ENCODE data around the gene CYP2S1.

Gene CYP2S1

GRCh38 chr19:41217741-41218140 is 24.7 kb downstream of the CYP2S1 start:
- H3K27ac ChIP-seq (replicated peaks): no peak overlapping the region
- TF ChIP-seq SPI1 (IDR thresholded peaks at IDR 0.05; ENCODE audit: borderline replicate concordance, low read depth) (no peak), REST (IDR thresholded peaks at IDR 0.05; ENCODE audit: insufficient replicate concordance, low read depth) (no peak), CTCF (IDR thresholded peaks at IDR 0.05; ENCODE audit: insufficient read depth, low read length) (no peak), GABPA (IDR thresholded peaks at IDR 0.05; ENCODE audit: low read depth) (no peak), POLR2AphosphoS5 (IDR thresholded peaks at IDR 0.05; ENCODE audit: low read depth) (no peak)
- DNase-seq (ENCODE audit: low read depth in 1 of 2, low spot score in 1 of 2): no peak

GRCh38 chr19:41218249-41218614 is 25.2 kb downstream of the CYP2S1 start:
- no peak for DNase-seq (ENCODE audit: low read depth in 1 of 2, low spot score in 1 of 2)
- Histone ChIP-seq H3K27ac (replicated peaks) (no peak overlapping the region), H3K4me3 (replicated peaks; ENCODE audit: insufficient read depth, low read length) (no peak overlapping the region), H3K27me3 (ENCODE audit: insufficient read depth, poor library complexity, severe bottlenecking) (peaks cover 28% of the 10 kb centered on the region)
- no peak for TF ChIP-seq REST (IDR thresholded peaks at IDR 0.05; ENCODE audit: insufficient replicate concordance, low read depth)
- no peak for TF ChIP-seq POLR2AphosphoS5 (IDR thresholded peaks at IDR 0.05; ENCODE audit: low read depth)
- TF ChIP-seq GABPA (IDR thresholded peaks at IDR 0.05; ENCODE audit: low read depth): no peak

More at GRCh38 chr19:41217741-41218140, 24.7 kb downstream of the CYP2S1 start:
- Histone ChIP-seq H3K27me3 (ENCODE audit: insufficient read depth, poor library complexity, severe bottlenecking) (peaks cover 28% of the 10 kb centered on the region), H3K4me3 (replicated peaks; ENCODE audit: insufficient read depth, low read length) (no peak overlapping the region)

DNA sequence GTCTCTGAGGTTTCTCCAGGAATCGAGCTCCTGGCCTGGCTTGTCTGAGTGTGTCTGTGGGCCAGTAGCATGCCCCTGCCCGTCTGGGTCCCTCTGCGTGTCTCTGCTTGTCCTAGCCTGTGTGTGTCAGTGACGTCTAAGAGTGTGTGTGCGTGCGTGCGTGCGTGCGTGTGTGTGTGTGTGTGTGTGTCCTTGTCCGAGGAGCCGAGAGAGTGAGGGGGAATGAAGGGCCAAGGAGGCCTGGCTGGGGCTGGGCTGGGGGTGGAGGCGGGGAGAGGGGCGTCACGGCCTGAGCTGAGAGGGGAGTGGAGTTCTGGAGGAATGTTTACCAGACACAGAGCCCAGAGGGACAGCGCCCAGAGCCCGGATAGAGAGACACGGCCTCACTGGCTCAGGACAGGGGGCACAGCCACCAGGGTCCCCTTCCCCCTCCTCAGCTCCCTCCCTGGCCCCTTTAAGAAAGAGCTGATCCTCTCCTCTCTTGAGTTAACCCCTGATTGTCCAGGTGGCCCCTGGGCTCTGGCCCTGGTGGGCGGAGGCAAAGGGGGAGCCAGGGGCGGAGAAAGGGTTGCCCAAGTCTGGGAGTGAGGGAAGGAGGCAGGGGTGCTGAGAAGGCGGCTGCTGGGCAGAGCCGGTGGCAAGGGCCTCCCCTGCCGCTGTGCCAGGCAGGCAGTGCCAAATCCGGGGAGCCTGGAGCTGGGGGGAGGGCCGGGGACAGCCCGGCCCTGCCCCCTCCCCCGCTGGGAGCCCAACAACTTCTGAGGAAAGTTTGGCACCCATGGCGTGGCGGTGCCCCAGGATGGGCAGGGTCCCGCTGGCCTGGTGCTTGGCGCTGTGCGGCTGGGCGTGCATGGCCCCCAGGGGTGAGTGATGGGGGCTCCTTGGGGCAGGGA is 25.8 kb downstream of the CYP2S1 start, which contains the start of gene AXL:
Gene AXL (plus strand): TSS at position 609 of the 893 bp plus-strand sequence. CDS start 170 bp downstream, at position 779.
- Histone ChIP-seq H3K27me3 (ENCODE audit: insufficient read depth, poor library complexity, severe bottlenecking) (peaks cover 28% of the 10 kb centered on the region), H3K27ac (replicated peaks) (no peak within 1 kb of the TSS), H3K4me3 (replicated peaks; ENCODE audit: insufficient read depth, low read length) (no peak within 1 kb of the TSS)
- TF ChIP-seq POLR2AphosphoS5 (IDR thresholded peaks at IDR 0.05; ENCODE audit: low read depth) (no peak), REST (IDR thresholded peaks at IDR 0.05; ENCODE audit: insufficient replicate concordance, low read depth) (no peak), CTCF (IDR thresholded peaks at IDR 0.05; ENCODE audit: insufficient read depth, low read length) (no peak)
- DNase-seq (ENCODE audit: low read depth in 1 of 2, low spot score in 1 of 2): no peak
